GM19324 (cell line): Measurements from ENCODE around the gene TCF20.

Experiments
- ATAC-seq: cut with Tn5 transposase; IDR thresholded peaks from one replicate; pipeline ENCODE4 v1.9.1; 2021; ENCODE audit warnings: mild to moderate bottlenecking, moderate library complexity; ENCODE audit not compliant: unreplicated experiment, low FRiP score

Gene TCF20

GRCh38 chr22:42268852-42269410, 1.5 kb downstream of the TCF20 start:
- no peak for ATAC-seq

- no peak for ATAC-seq
Measured at GRCh38 chr22:42265321-42265720, 5.1 kb downstream of the TCF20 start.

GRCh38 chr22:42263944-42264343, 6.5 kb downstream of the TCF20 start:
- no peak for ATAC-seq

GRCh38 chr22:42262964-42263363, 7.5 kb downstream of the TCF20 start:
- ATAC-seq, result no peak

GRCh38 chr22:42261296-42261695, 9.2 kb downstream of the TCF20 start:
- no peak for ATAC-seq

GRCh38 chr22:42258126-42258525, 12.3 kb downstream of the TCF20 start:
- ATAC-seq, result no peak

- ATAC-seq, result no peak
Measured at GRCh38 chr22:42257386-42257785, 13.1 kb downstream of the TCF20 start.

- ATAC-seq, result no peak
Measured at GRCh38 chr22:42256930-42257329, 13.5 kb downstream of the TCF20 start.

GRCh38 chr22:42256220-42256619, 14.2 kb downstream of the TCF20 start:
- ATAC-seq, result no peak

- no peak for ATAC-seq
Measured at GRCh38 chr22:42249831-42250230, 20.6 kb downstream of the TCF20 start.

- ATAC-seq, result no peak
Measured at GRCh38 chr22:42248995-42249394, 21.5 kb downstream of the TCF20 start.

- ATAC-seq, result no peak
Measured at GRCh38 chr22:42247596-42247995, 22.9 kb downstream of the TCF20 start.

GRCh38 chr22:42243802-42244060, 26.7 kb downstream of the TCF20 start:
- no peak for ATAC-seq

- no peak for ATAC-seq
Measured at GRCh38 chr22:42236848-42237247, 33.6 kb downstream of the TCF20 start.

- ATAC-seq, result no peak
Measured at GRCh38 chr22:42236268-42236667, 34.2 kb downstream of the TCF20 start.

- ATAC-seq, result no peak
Measured at GRCh38 chr22:42233879-42234278, 36.6 kb downstream of the TCF20 start.

- no peak for ATAC-seq
Measured at GRCh38 chr22:42231929-42232328, 38.5 kb downstream of the TCF20 start.

GRCh38 chr22:42229455-42230149, 40.9 kb downstream of the TCF20 start:
- no peak for ATAC-seq

- no peak for ATAC-seq
Measured at GRCh38 chr22:42228483-42228882, 42.0 kb downstream of the TCF20 start.

- no peak for ATAC-seq
Measured at GRCh38 chr22:42227435-42227834, 43.0 kb downstream of the TCF20 start.

- ATAC-seq, result no peak
Measured at GRCh38 chr22:42225841-42226240, 44.6 kb downstream of the TCF20 start.

- no peak for ATAC-seq
Measured at GRCh38 chr22:42222140-42222539, 48.3 kb downstream of the TCF20 start.
